Esophagus squamous epithelium (tissue), 5 donors: ENCODE data around the gene CLEC11A. TPM values are rescaled to one million over a fixed set of nuclear protein-coding genes. Genes with fewer than 3 reads are reported as not detected.
"Not testable (repeated sequence)": the region's sequence is repeated elsewhere in the genome, so short reads cannot be mapped to it uniquely, and the experiment has no call there.

Experiments used
- DNase-seq: peaks from one replicate; lab custom pipeline; 2025; lab: John Stamatoyannopoulos, UW
- H3K27ac ChIP-seq, 4 donors: fragments of 200-600 bp; sonication (generic); one replicate each; pipeline ENCODE4 v1.5.1; 2016 to 2019; ENCODE audit warnings: mild to moderate bottlenecking in 1 of 4
- H3K27me3 ChIP-seq, 4 donors: fragments of 200-600 bp; sonication (generic); 1 replicate in 3 of 4; 2 replicates in 1 of 4; pipeline versions ENCODE4 v1.5.1 to v1.6.0; 2017 to 2021; ENCODE audit warnings: antibody characterized with exemption in 1 of 4
- H3K36me3 ChIP-seq, 3 donors: fragments of 200-600 bp; sonication (generic); one replicate each; pipeline ENCODE4 v1.5.1; 2016 to 2019
- H3K4me1 ChIP-seq, 3 donors: fragments of 200-600 bp; sonication (generic); one replicate each; pipeline ENCODE4 v1.5.1; 2017 to 2019
- H3K4me3 ChIP-seq, 4 donors: fragments of 200-600 bp; sonication (generic); 1 replicate in 3 of 4; 2 replicates in 1 of 4; pipeline ENCODE4 v1.5.1; 2016 to 2019; ENCODE audit warnings: mild to moderate bottlenecking in 2 of 4, moderate library complexity in 1 of 4
- H3K9me3 ChIP-seq, 3 donors: fragments of 200-600 bp; sonication (generic); one replicate each; pipeline ENCODE4 v1.5.1; 2016 to 2019
- POLR2A ChIP-seq, 4 donors: fragments of 450-650 bp; IDR thresholded peaks; one replicate each; pipeline ENCODE4 v1.6.1; 2017; ENCODE audit warnings: antibody characterized with exemption in 4 of 4, mild to moderate bottlenecking in 4 of 4, moderate library complexity in 3 of 4
- WGBS, 2 donors: methylation state at CpG; one replicate each; pipeline ENCODE4 v1.1.5; 2018; 5-methylcytosine and 5-hydroxymethylcytosine counted together
- intact Hi-C: fragments of 100-400 bp; cut with DNase I; formaldehyde crosslinking; loops from one replicate; pipeline ENCODE4 v1.15.0; 2022
- total RNA-seq, 4 donors: library from RNA; depleted of rRNA; stranded (reverse); fragments of >200 nt; gene quantifications; one replicate each; pipeline ENCODE4 v1.1.0, GENCODE V29; 2016
- TF ChIP-seq, protein P1 (sequence below), 6 experiments: fragments of 450-650 bp in 4 of 6; fragments of 200-600 bp in 2 of 6; sonication (generic) in 2 of 6; IDR thresholded peaks; one replicate each; pipeline ENCODE4 v1.5.1; 2016 to 2019; ENCODE audit warnings: antibody characterized with exemption in 6 of 6, mild to moderate bottlenecking in 4 of 6, moderate library complexity in 4 of 6
- donor health status: DM: yes; HTN: yes; CAD: no.

CLEC11A gene
- total RNA-seq, 4 donors from 2014 or later: 0.80 to 11.1 (median 3.9) TPM

- no peak for DNase-seq
- Histone ChIP-seq H3K27ac (no peak overlapping the region), H3K4me1 (no peaks in the 10 kb centered on the region), H3K4me3 (no peak overlapping the region), H3K9me3 (peaks cover 0 to 5% (median 0%) of the 10 kb centered on the region in 3 donors), H3K36me3 (no peaks in the 10 kb centered on the region), H3K27me3 (peaks cover 0 to 71% (median 0%) of the 10 kb centered on the region in 4 donors)
- TF ChIP-seq, protein P1, sequence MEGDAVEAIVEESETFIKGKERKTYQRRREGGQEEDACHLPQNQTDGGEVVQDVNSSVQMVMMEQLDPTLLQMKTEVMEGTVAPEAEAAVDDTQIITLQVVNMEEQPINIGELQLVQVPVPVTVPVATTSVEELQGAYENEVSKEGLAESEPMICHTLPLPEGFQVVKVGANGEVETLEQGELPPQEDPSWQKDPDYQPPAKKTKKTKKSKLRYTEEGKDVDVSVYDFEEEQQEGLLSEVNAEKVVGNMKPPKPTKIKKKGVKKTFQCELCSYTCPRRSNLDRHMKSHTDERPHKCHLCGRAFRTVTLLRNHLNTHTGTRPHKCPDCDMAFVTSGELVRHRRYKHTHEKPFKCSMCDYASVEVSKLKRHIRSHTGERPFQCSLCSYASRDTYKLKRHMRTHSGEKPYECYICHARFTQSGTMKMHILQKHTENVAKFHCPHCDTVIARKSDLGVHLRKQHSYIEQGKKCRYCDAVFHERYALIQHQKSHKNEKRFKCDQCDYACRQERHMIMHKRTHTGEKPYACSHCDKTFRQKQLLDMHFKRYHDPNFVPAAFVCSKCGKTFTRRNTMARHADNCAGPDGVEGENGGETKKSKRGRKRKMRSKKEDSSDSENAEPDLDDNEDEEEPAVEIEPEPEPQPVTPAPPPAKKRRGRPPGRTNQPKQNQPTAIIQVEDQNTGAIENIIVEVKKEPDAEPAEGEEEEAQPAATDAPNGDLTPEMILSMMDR (IDR thresholded peaks at IDR 0.05): no peak
- TF ChIP-seq POLR2A (IDR thresholded peaks at IDR 0.05): no peak
- WGBS, 2 donors: 71 to 77% methylated on average over 9 of the region's 13 CpGs
- intact Hi-C loops: no loop called here
Observed at GRCh38 chr19:50770888-50771287, 47.7 kb downstream of the CLEC11A start.

DNA sequence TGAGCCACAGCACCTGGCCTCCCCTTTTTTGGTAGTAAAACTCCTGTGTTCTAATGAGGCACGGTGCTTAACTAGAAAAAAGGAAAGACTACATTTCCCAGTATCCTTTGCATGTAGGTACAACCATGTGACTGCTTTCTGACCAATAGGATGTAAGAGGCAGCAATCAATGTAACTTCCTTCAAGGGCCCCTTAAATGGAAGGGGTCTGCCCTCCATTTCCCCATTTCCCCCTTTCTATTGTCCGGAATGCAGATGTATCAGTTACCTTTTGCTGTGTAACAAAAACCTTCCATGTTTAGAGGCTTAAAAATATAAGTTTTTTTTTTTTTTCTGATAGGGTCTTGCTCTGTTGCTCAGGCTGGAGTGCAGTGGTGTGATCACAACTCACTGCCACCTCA lies 49.3 kb downstream of the CLEC11A start:
- 66 to 68% methylated on average over 2 of the region's 2 CpGs for WGBS, 2 donors
- no peak for DNase-seq
- no peak for TF ChIP-seq POLR2A (IDR thresholded peaks at IDR 0.05)
- TF ChIP-seq, protein P1 (IDR thresholded peaks at IDR 0.05): no peak
- H3K4me1 ChIP-seq: no peaks in the 10 kb centered on the region
- peaks cover 0 to 80% (median 0%) of the 10 kb centered on the region in 4 donors for H3K27me3 ChIP-seq
- H3K36me3 ChIP-seq: no peaks in the 10 kb centered on the region
- no peak overlapping the region for H3K27ac ChIP-seq
- H3K9me3 ChIP-seq: peaks cover 0 to 13% (median 8%) of the 10 kb centered on the region in 3 donors
- no peak overlapping the region for H3K4me3 ChIP-seq
- intact Hi-C loops: no loop called here

- intact Hi-C loops: not testable (repeated sequence)
Observed at GRCh38 chr19:50772912-50773311, 49.7 kb downstream of the CLEC11A start.

DNA sequence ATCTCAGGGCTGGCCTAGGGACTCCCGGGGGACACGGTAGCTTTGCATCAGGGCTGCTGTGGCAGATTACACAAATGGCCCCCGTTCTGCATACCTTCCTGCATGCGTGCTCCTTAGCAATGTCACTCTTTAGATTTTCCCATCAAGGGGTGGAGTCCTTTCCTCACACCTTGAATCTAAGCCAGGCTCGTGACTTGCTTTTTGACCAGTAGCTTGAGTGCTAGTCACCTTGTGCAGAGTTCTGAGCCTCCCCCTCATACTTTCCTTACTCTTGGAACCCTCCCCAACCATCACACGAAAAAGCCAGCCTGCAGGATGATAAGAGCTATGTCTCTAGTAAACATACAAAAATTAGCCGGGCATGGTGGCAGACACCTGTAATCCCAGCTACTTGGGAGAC lies 50.3 kb downstream of the CLEC11A start:
- H3K27ac ChIP-seq, H3K36me3 ChIP-seq, H3K4me1 ChIP-seq, intact Hi-C loops, DNase-seq, H3K4me3 ChIP-seq: not testable (repeated sequence)
- H3K27me3 ChIP-seq: peaks cover 0 to 88% (median 0%) of the 10 kb centered on the region in 4 donors
- peaks cover 0 to 13% (median 8%) of the 10 kb centered on the region in 3 donors for H3K9me3 ChIP-seq
- 21 to 57% methylated on average over 2 to 4 of the region's 7 CpGs for WGBS, 2 donors

More at GRCh38 chr19:50772912-50773311, 49.7 kb downstream of the CLEC11A start:
- Histone ChIP-seq H3K27me3 (peaks cover 0 to 85% (median 0%) of the 10 kb centered on the region in 4 donors), H3K9me3 (peaks cover 0 to 13% (median 8%) of the 10 kb centered on the region in 3 donors)
- 61% methylated on average over 3 of the region's 3 CpGs; no CpG with 5 or more reads in 1 of the 2 donors for WGBS, 2 donors
- H3K36me3 ChIP-seq, H3K4me3 ChIP-seq, DNase-seq, H3K4me1 ChIP-seq, H3K27ac ChIP-seq: not testable (repeated sequence)

Other genes with a start within 250 kb of the CLEC11A start
- gene EMC10, start 246.9 kb upstream of the CLEC11A start, total RNA-seq: 10 to 100 TPM; 50.2 to 76.1 (median 59.7) TPM
- gene GARIN5A, start 246.5 kb upstream of the CLEC11A start, total RNA-seq: 1 to 10 TPM in 3 of 4 donors, under 1 TPM in 1; 0.53 to 2.0 (median 1.5) TPM
- gene JOSD2, start 212.2 kb upstream of the CLEC11A start, total RNA-seq: 10 to 100 TPM; 26.3 to 45.1 (median 34.9) TPM
- gene ASPDH, start 209.5 kb upstream of the CLEC11A start, total RNA-seq: not detected
- gene LRRC4B, start 154.9 kb upstream of the CLEC11A start, total RNA-seq: 1 to 10 TPM in 1 of 4 donors, under 1 TPM in 3; 0.18 to 1.5 (median 0.44) TPM
- gene SYT3, start 83.5 kb upstream of the CLEC11A start, total RNA-seq: 1 to 10 TPM in 1 of 4 donors, under 1 TPM in 1, not detected in 2; 0.53 to 2.2 TPM
- not detected for gene C19orf81, start 73.9 kb upstream of the CLEC11A start, total RNA-seq
- under 1 TPM in 1 of 4 donors, not detected in 3; 0.06 TPM for gene SHANK1, start 3.6 kb upstream of the CLEC11A start, total RNA-seq
- gene GPR32, start 47.1 kb downstream of the CLEC11A start, total RNA-seq: not detected
- gene ACP4, start 67.1 kb downstream of the CLEC11A start, total RNA-seq: not detected
- gene KLK1, start 100.4 kb downstream of the CLEC11A start, total RNA-seq: not detected
- not detected for gene KLK15, start 110.2 kb downstream of the CLEC11A start, total RNA-seq
- not detected for gene KLK3, start 131.6 kb downstream of the CLEC11A start, total RNA-seq
- not detected for gene KLK2, start 150.1 kb downstream of the CLEC11A start, total RNA-seq
- gene KLK4, start 188.0 kb downstream of the CLEC11A start, total RNA-seq: not detected
- 10 to 100 TPM in 3 of 4 donors, 1 to 10 TPM in 1; 5.9 to 84.7 (median 49.9) TPM for gene KLK5, start 229.7 kb downstream of the CLEC11A start, total RNA-seq
- 100 to 1,000 TPM in 2 of 4 donors, 10 to 100 TPM in 1, 1 to 10 TPM in 1; 6.1 to 160 (median 102) TPM for gene KLK6, start 246.2 kb downstream of the CLEC11A start, total RNA-seq